UCSD-AML1 (cell line): ENCODE measurements around the gene PROS1.
A peak's percentile ranks its signal among the peaks of the same experiment; 100 is the strongest.
"Not testable (repeated sequence)": the region's sequence is repeated elsewhere in the genome, so short reads cannot be mapped to it uniquely, and the experiment has no call there.

Experiments used
- DNase-seq: peaks from one replicate; lab custom pipeline; 2025; ENCODE audit not compliant: unreplicated experiment; lab: John Stamatoyannopoulos, UW

Gene PROS1

DNA sequence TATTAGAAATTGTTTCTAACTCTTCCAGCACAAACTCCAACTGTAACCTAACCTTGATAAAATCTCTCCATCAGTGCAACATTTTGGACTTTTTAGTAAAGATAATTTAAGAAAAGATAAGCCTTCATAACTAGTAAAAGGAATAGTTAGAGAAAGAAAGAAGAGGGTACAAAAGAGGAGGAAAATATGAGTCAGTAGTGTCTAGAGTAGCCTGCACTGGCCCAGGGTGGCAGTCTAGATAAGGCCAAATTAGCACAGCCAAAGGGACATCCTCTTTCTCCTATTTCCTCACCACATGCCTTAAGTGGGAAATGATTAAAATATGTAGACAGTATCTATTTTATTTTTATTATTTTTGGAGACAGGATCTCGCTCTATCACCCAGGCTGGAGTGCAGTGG is 3.7 kb downstream of the PROS1 start:
- peak; percentile 10 for DNase-seq

DNA sequence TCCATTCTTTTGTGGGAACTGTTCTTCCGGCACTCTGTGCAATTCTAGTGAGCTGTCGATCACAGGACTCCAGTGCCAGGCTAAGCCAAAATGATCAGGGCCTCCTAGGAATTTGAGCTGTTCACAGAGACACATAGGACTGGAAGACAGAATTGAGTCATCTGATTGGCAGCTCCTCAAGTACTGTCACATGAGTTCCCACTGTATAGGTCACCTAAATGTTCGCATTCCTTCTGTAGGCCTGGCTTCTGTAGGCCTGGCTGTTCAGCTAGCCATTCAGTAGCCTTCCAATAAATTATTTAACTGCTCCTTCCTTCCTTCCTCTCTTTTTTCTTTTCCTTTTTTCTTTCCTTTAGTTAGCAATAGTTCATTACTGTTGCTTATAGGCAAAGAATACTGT is 4.3 kb downstream of the PROS1 start:
- DNase-seq, result no peak

DNA sequence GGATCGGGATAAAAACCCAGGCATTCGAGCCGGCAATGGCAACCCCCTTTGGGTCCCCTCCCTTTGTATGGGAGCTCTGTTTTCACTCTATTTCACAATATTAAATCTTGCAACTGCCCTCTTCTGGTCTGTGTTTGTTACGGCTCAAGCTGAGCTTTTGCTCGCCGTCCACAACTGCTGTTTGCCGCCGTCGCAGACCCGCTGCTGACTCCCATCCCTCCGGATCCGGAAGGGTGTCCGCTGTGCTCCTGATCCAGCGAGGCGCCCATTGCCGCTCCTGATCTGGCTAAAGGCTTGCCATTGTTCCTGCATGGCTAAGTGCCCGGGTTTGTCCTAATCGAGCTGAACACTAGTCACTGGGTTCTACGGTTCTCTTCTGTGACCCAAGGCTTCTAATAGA is 8.6 kb downstream of the PROS1 start:
- DNase-seq, result not testable (repeated sequence)

DNA sequence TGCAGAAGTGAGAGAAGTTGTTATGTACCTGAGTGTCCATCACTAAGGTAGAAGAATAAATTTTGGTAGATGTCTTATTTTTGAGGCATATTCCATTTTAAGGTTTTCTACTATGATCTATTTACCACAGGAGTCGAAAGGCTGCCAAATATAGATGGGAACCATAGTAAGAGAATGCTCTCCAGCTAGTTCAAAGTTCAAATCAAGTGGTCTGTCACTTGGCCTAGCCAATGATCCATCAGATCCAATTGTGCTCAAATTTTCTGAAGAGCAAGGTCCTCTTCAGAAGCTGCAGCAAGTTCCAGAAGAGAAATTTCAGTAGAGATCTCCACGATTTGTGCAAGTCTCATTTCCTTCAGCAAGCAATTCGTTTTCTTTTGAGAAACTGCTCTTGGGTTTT is 10.9 kb downstream of the PROS1 start:
- no peak for DNase-seq

DNA sequence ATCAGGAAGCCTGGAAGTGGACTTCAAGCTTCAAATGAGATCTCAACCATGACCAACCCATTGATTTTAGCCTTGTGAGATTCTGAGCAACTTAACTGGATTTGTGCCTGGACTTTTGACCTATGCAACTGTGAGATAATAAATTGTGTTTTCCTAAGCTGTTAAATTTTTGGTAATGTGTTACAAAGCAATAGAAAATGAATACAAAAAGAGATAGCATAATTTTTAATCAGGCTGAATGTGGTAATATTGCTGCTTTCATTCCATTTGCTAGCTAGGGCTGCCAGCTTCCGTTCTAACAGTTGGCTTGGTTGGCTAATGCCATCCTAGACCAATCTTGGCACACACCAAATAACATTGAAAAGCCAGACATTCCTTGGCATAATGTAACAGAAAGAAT is 12.2 kb downstream of the PROS1 start:
- no peak for DNase-seq

DNA sequence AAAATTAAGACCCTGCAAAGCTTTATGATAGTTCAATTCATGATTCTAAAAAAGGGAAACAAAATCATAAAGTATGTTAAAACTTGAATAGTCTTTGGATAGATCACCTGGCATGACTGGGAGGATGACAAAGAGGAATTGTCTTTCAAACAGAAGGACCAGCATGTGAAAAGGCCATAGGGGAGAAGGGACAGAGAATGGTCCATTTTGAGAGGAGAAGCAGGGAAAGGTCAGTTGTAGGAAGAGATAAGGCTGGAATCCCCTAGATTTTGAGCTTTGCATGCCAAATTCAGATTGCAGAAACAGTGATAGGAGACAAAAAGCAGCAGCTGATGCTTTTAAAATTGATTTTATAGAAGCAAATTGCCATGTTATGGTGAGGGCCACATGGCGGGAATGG is 12.7 kb downstream of the PROS1 start:
- no peak for DNase-seq

DNA sequence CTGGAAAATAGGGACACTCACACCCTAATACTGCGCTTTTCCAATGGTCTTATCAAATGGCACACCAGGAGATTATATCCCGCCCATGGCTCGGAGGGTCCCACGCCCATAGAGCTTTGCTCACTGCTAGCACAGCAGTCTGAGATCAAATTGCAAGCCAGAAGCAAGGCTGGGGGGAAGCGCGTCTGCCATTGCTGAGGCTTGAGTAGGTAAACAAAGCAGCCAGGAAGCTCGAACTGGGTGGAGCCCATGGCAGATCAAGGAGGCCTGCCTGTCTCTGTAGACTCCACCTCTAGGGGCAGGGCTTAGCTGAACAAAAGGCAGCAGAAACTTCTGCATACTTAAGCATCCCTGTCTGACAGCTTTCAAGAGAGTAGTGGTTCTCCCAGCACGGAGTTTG is 23.7 kb downstream of the PROS1 start:
- DNase-seq, result not testable (repeated sequence)

DNA sequence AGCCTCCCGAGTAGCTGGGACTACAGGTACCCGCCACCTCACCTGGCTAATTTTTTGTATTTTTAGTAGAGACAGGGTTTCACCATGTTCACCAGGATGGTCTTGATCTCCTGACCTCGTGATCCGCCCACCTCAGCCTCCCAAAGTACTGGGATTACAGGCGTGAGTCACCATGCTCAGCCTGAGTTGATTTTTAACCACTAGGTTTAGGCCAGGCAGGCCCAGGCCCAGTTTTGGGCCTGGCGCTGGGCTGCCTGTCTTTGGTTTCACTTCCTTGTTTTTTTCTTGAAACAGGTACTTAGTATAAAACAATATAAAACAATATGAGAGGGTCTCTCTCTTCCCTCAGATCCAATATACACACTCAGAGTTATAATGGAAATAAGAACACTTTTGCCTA is 36.2 kb downstream of the PROS1 start:
- DNase-seq, result not testable (repeated sequence)

DNA sequence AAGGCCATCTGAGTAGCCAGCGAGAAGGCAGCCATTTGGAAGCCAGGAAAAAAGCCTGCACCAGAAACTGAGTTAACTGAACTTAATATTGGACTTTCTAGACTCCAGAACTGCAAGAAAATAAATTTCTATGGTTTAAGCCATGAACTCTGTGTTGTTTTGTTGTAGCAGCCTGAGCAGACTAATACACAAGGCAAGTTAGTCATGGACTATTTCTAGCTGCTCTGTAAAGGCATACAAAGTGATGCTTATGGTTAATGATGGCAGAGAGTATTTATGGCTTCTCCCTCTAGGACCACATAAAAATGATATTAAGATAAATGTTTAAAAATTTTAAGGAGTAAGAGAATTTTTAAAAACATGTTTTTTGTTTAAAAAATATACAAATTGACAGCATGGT is 37.1 kb downstream of the PROS1 start:
- DNase-seq, result no peak

DNA sequence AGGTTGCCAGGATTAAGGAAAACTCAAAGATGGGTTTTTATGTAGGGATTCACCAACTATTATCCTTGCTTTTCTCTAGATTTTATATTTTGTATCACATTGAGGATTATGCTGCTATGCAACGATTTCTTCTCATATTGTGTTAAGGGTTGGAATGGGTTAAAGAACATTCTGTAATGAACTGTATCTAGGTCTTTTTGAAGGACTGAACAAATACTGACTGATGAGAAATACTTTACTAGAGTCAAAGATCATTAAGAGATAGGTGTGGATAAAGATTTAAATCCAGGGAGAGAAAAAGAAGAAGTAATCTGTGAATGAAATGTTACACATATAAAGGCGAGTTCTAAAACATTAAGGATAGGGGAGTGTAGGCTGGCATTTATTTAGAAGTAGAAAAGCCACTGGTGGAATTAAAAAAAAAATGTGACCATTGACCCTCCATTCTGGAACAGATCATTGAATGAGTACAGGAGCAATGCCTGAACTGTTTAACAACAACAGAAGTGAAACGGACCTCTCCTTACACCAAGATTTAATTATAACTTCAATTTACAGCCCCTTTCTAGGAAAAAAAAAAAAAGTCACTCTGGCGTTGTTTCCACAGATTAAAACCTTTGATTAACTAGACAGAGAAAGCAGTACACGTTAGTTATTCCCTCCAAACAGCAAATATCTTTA is 39.2 kb downstream of the PROS1 start:
- no peak for DNase-seq

DNA sequence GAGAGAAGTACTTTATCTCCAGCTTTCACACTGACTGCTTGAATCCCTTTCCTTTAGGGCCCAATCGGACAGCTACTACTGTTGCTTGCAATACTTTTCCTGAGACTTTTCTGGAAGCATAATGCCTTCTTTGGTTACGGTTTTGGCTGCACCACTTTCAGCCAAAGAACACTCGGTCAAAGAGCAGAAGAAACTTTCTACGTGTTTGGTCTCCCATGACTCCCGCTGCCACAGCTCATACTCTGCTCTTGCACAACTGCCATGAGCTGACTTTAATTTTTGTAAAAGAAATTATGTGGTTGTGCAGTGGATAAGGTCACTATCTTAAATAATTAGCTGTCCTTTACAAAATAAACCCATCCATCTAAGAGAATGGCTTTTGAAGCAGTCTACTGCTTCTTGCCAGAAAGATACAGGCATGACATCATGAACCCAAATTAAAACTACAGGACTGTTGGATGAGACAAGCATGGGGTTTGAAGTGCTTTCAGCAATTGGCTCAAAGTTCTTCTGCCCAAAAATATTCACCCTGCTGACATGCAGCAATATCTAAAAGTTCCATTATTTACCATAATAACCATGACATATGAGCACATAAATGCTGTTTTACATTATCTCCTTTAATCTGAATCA is 42.0 kb downstream of the PROS1 start:
- DNase-seq, result no peak

DNA sequence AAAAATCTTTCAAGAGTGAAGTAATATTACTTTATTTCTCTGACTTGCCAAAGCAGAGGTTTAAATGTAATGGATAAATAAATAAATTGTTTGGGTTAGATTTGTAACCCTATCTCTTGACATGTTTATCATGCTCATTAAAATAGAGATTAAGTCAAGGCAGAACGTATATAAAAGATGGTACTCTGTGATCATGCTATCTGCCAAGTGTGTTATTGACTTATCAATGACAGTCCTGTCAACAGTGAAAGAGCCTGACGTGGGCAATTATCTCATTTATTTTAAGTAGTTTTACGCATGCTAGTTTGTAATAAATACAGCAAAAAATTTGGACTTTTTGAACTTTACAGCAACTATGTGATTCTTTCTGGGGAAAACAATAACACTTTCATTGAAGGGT is 43.7 kb downstream of the PROS1 start:
- no peak for DNase-seq

DNA sequence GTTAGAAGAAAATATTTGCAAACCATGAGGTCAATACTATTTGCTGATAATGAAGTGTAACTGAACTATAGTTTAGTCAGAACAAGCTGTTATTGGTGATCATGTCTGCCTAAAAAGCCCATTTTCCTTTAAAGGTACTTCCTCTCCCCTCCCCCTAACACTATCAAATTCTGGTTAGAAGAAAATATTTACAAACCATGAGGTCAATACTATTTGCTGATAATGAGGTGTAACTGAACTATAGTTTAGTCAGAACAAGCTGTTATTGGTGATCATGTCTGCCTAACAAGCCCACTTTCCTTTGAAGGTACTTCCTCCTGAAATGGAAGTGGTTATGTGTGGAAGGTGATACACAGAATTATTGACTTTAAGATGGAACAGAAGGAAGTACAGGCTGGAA is 46.9 kb downstream of the PROS1 start:
- no peak for DNase-seq

DNA sequence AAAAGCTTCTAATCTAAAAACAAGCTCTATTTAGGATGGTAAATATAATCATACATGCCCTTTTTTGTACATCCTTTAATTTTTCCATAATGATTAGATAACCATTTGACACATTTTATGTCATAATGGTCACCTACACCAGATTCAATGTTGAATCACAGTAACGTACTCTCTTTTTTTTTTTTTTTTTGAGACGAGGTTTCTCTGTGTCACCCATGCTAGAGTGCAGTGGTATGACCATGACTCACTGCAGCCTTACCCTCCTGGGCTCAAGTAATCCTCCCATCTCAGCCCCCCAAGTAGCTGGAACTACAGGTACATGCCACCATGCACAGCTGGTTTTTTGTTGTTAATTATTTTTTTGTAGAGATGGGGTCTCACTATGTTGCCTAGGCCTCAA is 49.2 kb downstream of the PROS1 start:
- DNase-seq, result no peak

DNA sequence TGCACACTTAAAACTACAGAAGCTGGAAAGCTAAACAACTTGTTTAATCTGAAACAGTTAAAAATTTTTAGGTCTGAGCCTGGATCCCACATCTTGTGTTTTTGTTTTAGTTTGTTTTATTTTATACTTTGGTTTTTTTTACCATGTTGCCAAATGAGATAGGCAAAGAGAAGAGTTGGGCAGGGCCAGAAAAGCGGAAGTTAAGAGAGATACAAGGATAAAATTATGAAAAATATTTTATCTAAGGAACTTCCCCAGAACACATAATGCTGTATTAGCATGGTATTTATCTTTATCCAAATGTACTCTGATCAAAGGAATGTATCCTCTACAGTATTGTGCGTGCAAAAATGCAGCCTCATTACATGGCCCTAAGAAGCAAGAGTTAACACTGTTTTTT is 50.7 kb downstream of the PROS1 start:
- no peak for DNase-seq

DNA sequence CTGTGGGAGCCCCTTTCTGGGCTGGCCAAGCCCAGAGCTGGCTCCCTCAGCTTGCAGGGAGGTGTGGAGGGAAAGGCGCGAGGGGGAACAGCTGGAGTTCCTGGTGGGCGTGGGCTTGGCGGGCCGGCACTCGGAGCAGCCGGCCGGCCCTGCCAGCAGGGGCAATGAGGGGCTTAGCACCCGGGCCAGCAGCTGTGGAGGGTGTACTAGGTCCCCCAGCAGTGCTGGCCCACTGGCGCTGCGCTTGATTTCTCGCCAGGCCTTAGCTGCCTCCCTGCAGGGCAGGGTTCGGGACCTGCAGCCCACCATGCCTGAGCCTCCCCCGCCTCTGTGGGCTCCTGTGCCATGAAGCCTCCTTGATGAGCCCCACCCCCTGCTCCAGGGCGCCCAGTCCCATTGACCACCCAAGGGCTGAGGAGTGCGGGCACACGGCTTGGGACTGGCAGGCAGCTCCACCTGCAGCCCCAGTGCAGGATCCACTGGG is 56.1 kb downstream of the PROS1 start:
- not testable (repeated sequence) for DNase-seq

DNA sequence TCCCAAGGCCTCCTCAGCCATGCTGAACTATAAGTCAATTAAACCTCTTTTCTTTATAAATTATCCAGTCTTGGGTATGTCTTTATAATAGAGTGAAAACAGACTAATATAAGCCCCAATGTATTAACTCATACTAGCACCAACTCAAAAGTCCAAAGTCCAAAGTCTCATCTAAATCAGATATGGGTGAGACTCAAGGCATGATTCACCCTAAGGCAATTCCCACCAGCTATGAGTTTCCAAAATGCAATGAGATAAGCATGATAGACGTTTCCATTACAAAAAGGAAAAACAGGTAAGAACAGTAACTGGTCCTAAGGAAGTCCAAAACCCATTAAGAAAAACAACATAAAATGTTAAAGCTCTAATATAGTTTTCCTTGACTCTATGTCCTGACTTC is 60.1 kb downstream of the PROS1 start:
- DNase-seq, result not testable (repeated sequence)

DNA sequence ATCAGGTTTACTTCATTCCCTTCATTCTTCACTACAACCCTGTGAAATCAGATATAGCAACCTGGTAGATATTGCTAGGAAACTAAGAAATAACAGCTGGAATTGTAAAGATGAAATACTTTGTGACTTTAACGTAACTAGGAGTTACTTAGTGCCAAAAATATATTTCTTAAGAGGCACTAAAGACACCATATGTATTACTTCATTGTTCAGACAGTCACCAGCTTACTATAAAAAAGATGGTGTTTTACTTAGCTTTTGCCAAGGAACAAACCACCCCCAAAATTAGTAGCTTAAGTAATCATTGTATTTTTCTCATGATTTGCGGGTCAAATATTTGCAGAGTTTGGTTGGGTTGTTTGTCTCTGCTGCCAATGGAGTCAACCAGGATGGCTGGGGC is 62.5 kb downstream of the PROS1 start:
- DNase-seq, result no peak

DNA sequence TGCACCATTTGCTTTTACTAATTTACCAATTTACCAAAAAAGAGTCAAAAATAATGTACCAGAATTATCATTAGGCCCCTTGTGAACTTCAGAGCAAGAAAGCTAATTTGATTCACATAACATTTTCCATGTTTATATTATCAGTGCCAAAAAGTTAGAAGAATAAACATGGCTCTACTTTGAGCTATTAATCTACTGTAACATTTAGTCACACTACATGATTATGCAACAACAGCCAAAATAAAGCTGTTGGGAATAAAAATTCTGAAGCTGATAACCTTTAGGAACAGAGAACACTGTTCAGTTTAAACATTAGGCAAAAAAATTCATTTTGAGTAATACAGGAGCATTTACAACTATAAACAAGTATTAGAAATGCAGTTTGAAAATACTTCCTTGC is 63.6 kb downstream of the PROS1 start:
- DNase-seq, result no peak

DNA sequence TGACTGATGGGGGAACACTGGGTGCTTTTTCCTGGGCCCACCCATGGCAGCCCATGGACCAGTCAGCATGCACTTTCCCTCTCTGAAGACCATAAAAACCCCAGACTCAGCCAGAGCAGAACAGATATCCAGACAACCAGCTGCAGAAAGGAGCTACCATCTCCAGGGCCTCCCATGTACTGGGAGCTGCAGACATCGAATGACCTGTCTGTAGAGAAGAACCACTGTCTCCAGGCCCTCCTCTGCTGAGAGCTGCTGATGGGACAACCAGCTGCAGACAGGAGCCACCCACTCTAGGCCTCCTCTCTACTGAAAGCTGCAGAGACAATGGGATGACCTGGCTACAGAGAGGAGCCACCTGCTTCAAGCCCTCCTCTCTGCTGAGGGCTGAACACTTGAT is 66.6 kb downstream of the PROS1 start:
- DNase-seq, result no peak

DNA sequence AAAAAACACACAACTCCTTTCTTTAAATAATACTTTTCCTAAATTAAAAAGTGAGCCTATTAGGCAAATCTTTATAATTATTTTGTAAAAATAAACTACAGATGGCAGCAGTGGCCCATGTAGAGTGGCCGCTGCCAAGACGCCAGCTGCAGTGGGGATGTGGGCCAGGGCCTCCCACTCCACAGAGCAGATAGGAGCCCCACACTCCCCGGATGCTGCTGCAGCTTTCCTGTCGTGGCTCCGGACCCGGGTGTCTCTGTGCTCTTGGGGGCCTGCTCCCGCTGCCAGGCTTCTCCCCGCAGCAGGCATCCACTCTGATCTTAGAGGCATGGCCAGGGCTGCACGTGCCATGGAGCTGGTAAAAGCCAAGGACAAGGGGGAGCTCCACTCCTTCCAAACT is 67.5 kb downstream of the PROS1 start:
- DNase-seq, result peak; percentile 8

DNA sequence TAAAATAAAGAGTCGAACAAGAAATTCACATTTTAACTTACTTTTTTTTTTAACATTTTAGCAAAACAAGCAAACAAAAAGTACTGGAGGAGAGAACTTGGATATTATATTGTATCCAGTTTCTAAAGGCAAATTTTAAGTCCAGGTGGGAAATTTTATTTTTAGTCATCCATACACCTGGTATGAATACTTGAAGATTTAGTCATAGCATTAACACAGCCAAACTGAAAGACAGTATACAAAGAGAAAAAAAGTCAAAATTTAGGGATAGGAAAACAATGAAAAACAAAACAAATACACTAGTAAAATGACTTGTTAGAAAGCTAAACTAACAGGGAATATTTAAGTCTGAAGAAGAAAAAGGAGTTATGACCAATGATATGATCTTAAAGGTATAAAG is 69.1 kb downstream of the PROS1 start:
- DNase-seq, result no peak
